ENCODE measurements around the gene PTPRR.

DNA sequence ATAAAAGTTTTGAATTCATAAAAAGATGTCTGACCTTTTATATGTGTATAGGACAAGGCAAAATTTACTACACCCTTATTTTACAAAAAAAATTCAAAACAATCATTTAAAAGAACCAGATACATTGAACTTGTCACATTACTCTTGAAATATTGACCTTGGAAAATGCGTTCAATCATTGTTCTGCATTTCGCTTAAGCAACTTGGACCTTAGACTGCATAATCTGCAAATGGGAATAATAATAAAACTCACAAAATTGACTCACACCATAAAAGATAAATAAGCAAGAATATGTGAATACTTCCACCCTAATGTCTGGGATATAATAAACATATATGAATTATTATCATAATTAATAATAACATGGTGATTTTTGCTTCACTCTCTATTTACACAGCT, 213.9 kb downstream of the PTPRR start:
- TF ChIP-seq ELF1 (IDR thresholded peaks at IDR 0.05) (no peak), NRF1 (IDR thresholded peaks at IDR 0.05; ENCODE audit: low read depth, low read length) (no peak), YY1 (IDR thresholded peaks at IDR 0.05; ENCODE audit: low read depth) (no peak)
- TF ChIP-seq, protein P1, sequence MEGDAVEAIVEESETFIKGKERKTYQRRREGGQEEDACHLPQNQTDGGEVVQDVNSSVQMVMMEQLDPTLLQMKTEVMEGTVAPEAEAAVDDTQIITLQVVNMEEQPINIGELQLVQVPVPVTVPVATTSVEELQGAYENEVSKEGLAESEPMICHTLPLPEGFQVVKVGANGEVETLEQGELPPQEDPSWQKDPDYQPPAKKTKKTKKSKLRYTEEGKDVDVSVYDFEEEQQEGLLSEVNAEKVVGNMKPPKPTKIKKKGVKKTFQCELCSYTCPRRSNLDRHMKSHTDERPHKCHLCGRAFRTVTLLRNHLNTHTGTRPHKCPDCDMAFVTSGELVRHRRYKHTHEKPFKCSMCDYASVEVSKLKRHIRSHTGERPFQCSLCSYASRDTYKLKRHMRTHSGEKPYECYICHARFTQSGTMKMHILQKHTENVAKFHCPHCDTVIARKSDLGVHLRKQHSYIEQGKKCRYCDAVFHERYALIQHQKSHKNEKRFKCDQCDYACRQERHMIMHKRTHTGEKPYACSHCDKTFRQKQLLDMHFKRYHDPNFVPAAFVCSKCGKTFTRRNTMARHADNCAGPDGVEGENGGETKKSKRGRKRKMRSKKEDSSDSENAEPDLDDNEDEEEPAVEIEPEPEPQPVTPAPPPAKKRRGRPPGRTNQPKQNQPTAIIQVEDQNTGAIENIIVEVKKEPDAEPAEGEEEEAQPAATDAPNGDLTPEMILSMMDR (IDR thresholded peaks at IDR 0.05), result no peak
